Nephron progenitor cell (in vitro differentiated cells): ENCODE measurements around the gene SPAG17.
A peak's percentile ranks its signal among the peaks of the same experiment; 100 is the strongest.

ENCODE experiments used
- DNase-seq: peaks from one replicate; pipeline ENCODE4 v3.0.0; 2021
- H3K27ac Mint-ChIP-seq: 2 replicates; pipeline ENCODE4 v1.8.0; 2021; ENCODE audit warnings: mild to moderate bottlenecking, moderate library complexity, mixed read lengths
- H3K27me3 Mint-ChIP-seq: 2 replicates; pipeline ENCODE4 v1.8.0; 2021; ENCODE audit warnings: mild to moderate bottlenecking, low read depth, mixed read lengths; ENCODE audit not compliant: poor library complexity
- H3K36me3 Mint-ChIP-seq: 2 replicates; pipeline ENCODE4 v1.8.0; 2021; ENCODE audit warnings: low read depth, mixed read lengths
- H3K4me1 Mint-ChIP-seq: 2 replicates; pipeline ENCODE4 v1.8.0; 2021; ENCODE audit warnings: mixed read lengths
- H3K4me3 Mint-ChIP-seq: 2 replicates; pipeline ENCODE4 v1.8.0; 2021; ENCODE audit warnings: mild to moderate bottlenecking, moderate library complexity, mixed read lengths
- H3K9me3 Mint-ChIP-seq: 2 replicates; pipeline ENCODE4 v1.8.0; 2021; ENCODE audit warnings: mild to moderate bottlenecking, moderate library complexity, mixed read lengths
- TF ChIP-seq, protein P1 (sequence below): fragments of 200-600 bp; sonication (generic); IDR thresholded peaks from 2 replicates; pipeline ENCODE4 v1.5.0; 2021; ENCODE audit warnings: antibody characterized with exemption

Gene SPAG17

GRCh38 chr1:118118469-118118868 lies 66.6 kb downstream of the SPAG17 start:
- no peak for DNase-seq
- H3K4me1 Mint-ChIP-seq: peaks cover 32% of the 10 kb centered on the region
- no peak overlapping the region for H3K4me3 Mint-ChIP-seq
- H3K9me3 Mint-ChIP-seq: no peaks in the 10 kb centered on the region
- TF ChIP-seq, protein P1, sequence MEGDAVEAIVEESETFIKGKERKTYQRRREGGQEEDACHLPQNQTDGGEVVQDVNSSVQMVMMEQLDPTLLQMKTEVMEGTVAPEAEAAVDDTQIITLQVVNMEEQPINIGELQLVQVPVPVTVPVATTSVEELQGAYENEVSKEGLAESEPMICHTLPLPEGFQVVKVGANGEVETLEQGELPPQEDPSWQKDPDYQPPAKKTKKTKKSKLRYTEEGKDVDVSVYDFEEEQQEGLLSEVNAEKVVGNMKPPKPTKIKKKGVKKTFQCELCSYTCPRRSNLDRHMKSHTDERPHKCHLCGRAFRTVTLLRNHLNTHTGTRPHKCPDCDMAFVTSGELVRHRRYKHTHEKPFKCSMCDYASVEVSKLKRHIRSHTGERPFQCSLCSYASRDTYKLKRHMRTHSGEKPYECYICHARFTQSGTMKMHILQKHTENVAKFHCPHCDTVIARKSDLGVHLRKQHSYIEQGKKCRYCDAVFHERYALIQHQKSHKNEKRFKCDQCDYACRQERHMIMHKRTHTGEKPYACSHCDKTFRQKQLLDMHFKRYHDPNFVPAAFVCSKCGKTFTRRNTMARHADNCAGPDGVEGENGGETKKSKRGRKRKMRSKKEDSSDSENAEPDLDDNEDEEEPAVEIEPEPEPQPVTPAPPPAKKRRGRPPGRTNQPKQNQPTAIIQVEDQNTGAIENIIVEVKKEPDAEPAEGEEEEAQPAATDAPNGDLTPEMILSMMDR: no peak
- no peak overlapping the region for H3K27ac Mint-ChIP-seq
- H3K27me3 Mint-ChIP-seq: peaks cover 6% of the 10 kb centered on the region
- H3K36me3 Mint-ChIP-seq: no peaks in the 10 kb centered on the region

DNA sequence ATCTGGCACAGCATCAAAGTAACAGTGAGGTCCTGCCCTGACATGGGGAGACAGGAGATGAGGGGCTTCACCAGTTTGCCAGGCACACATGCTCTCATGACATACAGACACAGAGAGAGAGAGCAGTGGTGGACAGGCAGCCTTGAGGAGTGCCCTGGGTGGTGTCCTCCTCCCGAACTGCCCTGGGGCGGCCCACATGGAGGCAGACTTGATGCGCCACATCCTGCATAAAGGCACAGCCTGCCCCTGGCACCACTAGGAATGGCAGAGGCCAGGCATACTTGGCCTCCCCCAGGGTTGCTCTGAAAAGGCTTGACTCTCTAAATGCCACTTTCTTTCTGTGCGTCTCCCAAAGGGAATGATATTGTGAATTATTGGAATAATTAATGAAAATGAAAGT lies 67.5 kb downstream of the SPAG17 start:
- DNase-seq: no peak
- no peak overlapping the region for H3K4me3 Mint-ChIP-seq
- no peaks in the 10 kb centered on the region for H3K36me3 Mint-ChIP-seq
- peak overlapping the region; percentile 60 for H3K27ac Mint-ChIP-seq
- H3K27me3 Mint-ChIP-seq: peaks cover 3% of the 10 kb centered on the region
- no peaks in the 10 kb centered on the region for H3K9me3 Mint-ChIP-seq
- TF ChIP-seq, protein P1: no peak
- peaks cover 32% of the 10 kb centered on the region for H3K4me1 Mint-ChIP-seq

DNA sequence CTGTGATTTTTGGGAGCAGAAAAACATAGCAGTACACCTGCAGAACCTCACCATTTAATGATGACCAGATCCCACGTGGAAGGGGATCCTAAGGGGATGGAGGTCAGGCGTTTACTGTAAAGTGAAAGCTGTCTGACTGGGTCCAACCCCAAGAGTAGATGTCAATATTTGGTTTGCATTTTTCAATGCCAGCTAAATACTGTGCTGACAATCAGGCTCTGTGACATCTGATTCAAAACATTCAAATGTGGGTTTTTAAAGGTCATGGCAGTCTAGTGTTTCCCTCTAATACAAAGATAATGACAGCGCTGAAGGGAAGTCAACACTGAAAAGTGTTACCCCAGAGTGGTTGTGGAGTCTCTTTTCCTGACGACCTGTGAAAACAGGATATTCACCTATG lies 68.1 kb downstream of the SPAG17 start:
- Mint-ChIP-seq H3K4me3 (no peak overlapping the region), H3K9me3 (no peaks in the 10 kb centered on the region), H3K4me1 (peaks cover 32% of the 10 kb centered on the region), H3K36me3 (no peaks in the 10 kb centered on the region), H3K27ac (peak overlapping the region; percentile 69), H3K27me3 (peaks cover 3% of the 10 kb centered on the region)
- no peak for DNase-seq
- TF ChIP-seq, protein P1: no peak

GRCh38 chr1:118116401-118116800 lies 68.6 kb downstream of the SPAG17 start:
- Mint-ChIP-seq H3K27me3 (peaks cover 3% of the 10 kb centered on the region), H3K4me3 (no peak overlapping the region), H3K4me1 (peaks cover 32% of the 10 kb centered on the region), H3K27ac (peak overlapping the region; percentile 69), H3K9me3 (no peaks in the 10 kb centered on the region), H3K36me3 (no peaks in the 10 kb centered on the region)
- no peak for DNase-seq
- TF ChIP-seq, protein P1: no peak

DNA sequence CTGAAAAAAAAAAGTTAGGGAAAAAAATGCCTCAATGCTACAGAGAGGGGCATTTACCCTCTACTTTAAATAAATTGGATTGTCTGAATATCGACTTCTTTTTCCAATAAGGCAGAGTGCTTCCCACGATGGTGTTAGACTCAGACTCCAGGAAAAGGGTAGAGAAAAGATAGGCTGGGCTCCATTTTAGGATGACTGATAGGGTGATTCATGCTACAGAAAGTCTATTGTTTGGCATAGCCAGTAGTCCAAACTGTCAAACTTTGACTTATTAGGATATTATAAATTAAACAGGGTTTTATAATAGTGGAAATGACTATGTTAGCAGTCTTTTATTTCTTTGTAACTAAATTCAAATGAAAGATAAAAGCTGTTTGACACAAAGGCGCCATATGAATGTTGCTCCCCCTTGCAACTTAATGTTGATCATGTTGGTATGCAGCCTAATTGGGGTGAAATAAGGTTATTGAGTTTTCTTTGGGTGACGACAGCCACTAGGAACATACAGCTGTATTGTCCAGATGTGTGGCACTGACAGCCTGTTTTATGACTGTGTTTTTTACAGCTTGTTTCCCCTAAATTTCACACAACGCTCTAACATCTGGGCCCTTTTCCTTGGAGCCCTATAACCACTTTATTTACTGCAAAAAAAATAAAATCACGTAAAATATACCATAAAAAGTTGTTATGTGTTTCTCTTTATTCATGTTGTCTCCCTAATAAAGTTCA lies 69.3 kb downstream of the SPAG17 start:
- no peaks in the 10 kb centered on the region for H3K9me3 Mint-ChIP-seq
- DNase-seq: no peak
- peak overlapping the region; percentile 69 for H3K27ac Mint-ChIP-seq
- H3K4me1 Mint-ChIP-seq: peaks cover 32% of the 10 kb centered on the region
- H3K27me3 Mint-ChIP-seq: peaks cover 3% of the 10 kb centered on the region
- no peak overlapping the region for H3K4me3 Mint-ChIP-seq
- H3K36me3 Mint-ChIP-seq: no peaks in the 10 kb centered on the region
- TF ChIP-seq, protein P1: no peak

DNA sequence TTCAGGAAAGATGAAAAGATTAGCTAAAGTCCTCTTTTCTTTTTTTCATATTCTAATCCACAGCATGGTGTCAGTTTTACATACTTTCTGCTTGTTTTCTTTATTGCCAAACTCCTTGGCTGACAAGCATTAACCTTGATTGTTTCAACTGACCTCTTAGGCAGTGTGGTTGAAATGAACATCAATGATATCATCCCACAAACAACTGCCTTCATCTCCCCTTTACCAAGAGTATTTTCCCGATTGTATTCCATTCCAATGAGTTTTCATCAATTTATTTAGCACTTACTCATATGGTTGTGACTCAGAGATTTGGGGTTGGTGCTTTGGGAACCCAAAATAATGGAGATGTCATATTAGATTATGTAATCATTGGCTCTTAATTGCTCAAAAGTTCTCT lies 71.8 kb downstream of the SPAG17 start:
- DNase-seq: no peak
- Mint-ChIP-seq H3K27ac (no peak overlapping the region), H3K4me3 (no peak overlapping the region), H3K27me3 (peaks cover 3% of the 10 kb centered on the region), H3K9me3 (no peaks in the 10 kb centered on the region), H3K36me3 (no peaks in the 10 kb centered on the region), H3K4me1 (peaks cover 22% of the 10 kb centered on the region)
- TF ChIP-seq, protein P1: no peak
